Measurements from ENCODE around the gene GIPC2.

GIPC2 gene

GRCh38 chr1:78142736-78143135 is 97.0 kb downstream of the GIPC2 start:
- H3K27ac ChIP-seq (ENCODE audit: poor library complexity, severe bottlenecking) = no peak overlapping the region
- ATAC-seq (ENCODE audit: low read depth) = no peak
- H3K4me1 ChIP-seq (ENCODE audit: insufficient read depth, poor library complexity, severe bottlenecking) = no peaks in the 10 kb centered on the region

GRCh38 chr1:78143152-78143551 is 97.4 kb downstream of the GIPC2 start:
- H3K27me3 ChIP-seq (ENCODE audit: insufficient read depth, poor library complexity, severe bottlenecking) = no peaks in the 10 kb centered on the region
- no peak overlapping the region for H3K4me3 ChIP-seq (ENCODE audit: severe bottlenecking)
- TF ChIP-seq, protein P1, sequence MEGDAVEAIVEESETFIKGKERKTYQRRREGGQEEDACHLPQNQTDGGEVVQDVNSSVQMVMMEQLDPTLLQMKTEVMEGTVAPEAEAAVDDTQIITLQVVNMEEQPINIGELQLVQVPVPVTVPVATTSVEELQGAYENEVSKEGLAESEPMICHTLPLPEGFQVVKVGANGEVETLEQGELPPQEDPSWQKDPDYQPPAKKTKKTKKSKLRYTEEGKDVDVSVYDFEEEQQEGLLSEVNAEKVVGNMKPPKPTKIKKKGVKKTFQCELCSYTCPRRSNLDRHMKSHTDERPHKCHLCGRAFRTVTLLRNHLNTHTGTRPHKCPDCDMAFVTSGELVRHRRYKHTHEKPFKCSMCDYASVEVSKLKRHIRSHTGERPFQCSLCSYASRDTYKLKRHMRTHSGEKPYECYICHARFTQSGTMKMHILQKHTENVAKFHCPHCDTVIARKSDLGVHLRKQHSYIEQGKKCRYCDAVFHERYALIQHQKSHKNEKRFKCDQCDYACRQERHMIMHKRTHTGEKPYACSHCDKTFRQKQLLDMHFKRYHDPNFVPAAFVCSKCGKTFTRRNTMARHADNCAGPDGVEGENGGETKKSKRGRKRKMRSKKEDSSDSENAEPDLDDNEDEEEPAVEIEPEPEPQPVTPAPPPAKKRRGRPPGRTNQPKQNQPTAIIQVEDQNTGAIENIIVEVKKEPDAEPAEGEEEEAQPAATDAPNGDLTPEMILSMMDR (IDR thresholded peaks at IDR 0.05; ENCODE audit: poor library complexity, severe bottlenecking) = no peak
- ATAC-seq (ENCODE audit: low read depth) (no peak), DNase-seq (ENCODE audit: low spot score) (no peak)
- H3K4me1 ChIP-seq (ENCODE audit: insufficient read depth, poor library complexity, severe bottlenecking) = no peaks in the 10 kb centered on the region
- no peaks in the 10 kb centered on the region for H3K36me3 ChIP-seq (ENCODE audit: low read depth)
- H3K9me3 ChIP-seq (ENCODE audit: severe bottlenecking) = no peaks in the 10 kb centered on the region
- H3K27ac ChIP-seq (ENCODE audit: poor library complexity, severe bottlenecking) = no peak overlapping the region

More at GRCh38 chr1:78142736-78143135, 97.0 kb downstream of the GIPC2 start:
- no peaks in the 10 kb centered on the region for H3K36me3 ChIP-seq (ENCODE audit: low read depth)
- no peaks in the 10 kb centered on the region for H3K27me3 ChIP-seq (ENCODE audit: insufficient read depth, poor library complexity, severe bottlenecking)
- no peak for DNase-seq (ENCODE audit: low spot score)
- no peak overlapping the region for H3K4me3 ChIP-seq (ENCODE audit: severe bottlenecking)
- TF ChIP-seq, protein P1 (IDR thresholded peaks at IDR 0.05; ENCODE audit: poor library complexity, severe bottlenecking) = no peak
- H3K9me3 ChIP-seq (ENCODE audit: severe bottlenecking) = no peaks in the 10 kb centered on the region

- TF ChIP-seq, protein P1 (IDR thresholded peaks at IDR 0.05; ENCODE audit: poor library complexity, severe bottlenecking) = no peak
- Histone ChIP-seq H3K36me3 (ENCODE audit: low read depth) (no peaks in the 10 kb centered on the region), H3K4me3 (ENCODE audit: severe bottlenecking) (no peak overlapping the region), H3K9me3 (ENCODE audit: severe bottlenecking) (no peaks in the 10 kb centered on the region), H3K27me3 (ENCODE audit: insufficient read depth, poor library complexity, severe bottlenecking) (no peaks in the 10 kb centered on the region), H3K4me1 (ENCODE audit: insufficient read depth, poor library complexity, severe bottlenecking) (no peaks in the 10 kb centered on the region), H3K27ac (ENCODE audit: poor library complexity, severe bottlenecking) (no peak overlapping the region)
- no peak for ATAC-seq (ENCODE audit: low read depth)
- no peak for DNase-seq (ENCODE audit: low spot score)
These were observed 97.9 kb downstream of the GIPC2 start for GRCh38 chr1:78143673-78144072.

- Histone ChIP-seq H3K27ac (ENCODE audit: poor library complexity, severe bottlenecking) (no peak overlapping the region), H3K9me3 (ENCODE audit: severe bottlenecking) (no peaks in the 10 kb centered on the region), H3K4me1 (ENCODE audit: insufficient read depth, poor library complexity, severe bottlenecking) (no peaks in the 10 kb centered on the region), H3K36me3 (ENCODE audit: low read depth) (no peaks in the 10 kb centered on the region), H3K4me3 (ENCODE audit: severe bottlenecking) (no peak overlapping the region), H3K27me3 (ENCODE audit: insufficient read depth, poor library complexity, severe bottlenecking) (no peaks in the 10 kb centered on the region)
- ATAC-seq (ENCODE audit: low read depth) = peak; percentile 70
- TF ChIP-seq, protein P1 (IDR thresholded peaks at IDR 0.05; ENCODE audit: poor library complexity, severe bottlenecking) = peak; percentile 98
- DNase-seq (ENCODE audit: low spot score) = no peak
These were observed 99.4 kb downstream of the GIPC2 start for GRCh38 chr1:78145105-78145580.

DNA sequence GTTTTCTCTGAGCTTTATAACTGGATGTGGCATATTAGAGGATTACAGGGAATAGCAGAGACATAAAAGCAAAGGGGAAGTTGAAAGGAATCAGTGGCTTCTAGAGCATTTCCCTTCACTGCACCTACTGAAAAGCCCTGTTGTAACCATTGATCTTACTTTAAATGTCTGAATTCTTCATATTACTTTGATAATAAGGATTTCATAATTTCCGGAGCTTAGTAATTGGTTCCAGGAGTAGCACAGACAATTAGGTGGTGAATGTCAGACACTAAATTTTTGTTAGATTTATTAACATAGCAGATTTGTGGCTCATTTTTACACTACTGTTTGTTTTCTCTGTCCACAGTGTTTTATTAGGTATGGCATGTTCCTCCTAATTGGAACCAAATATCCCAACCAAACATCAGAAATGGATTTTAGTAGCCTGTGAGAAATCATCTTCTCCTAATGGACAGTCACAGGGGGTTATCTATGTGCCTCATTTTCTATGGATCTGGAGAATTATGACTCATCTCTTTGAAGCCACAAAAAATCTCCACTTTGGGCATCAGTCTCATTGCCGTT is 100.5 kb downstream of the GIPC2 start:
- Histone ChIP-seq H3K9me3 (ENCODE audit: severe bottlenecking) (no peaks in the 10 kb centered on the region), H3K36me3 (ENCODE audit: low read depth) (no peaks in the 10 kb centered on the region), H3K27ac (ENCODE audit: poor library complexity, severe bottlenecking) (no peak overlapping the region), H3K4me3 (ENCODE audit: severe bottlenecking) (no peak overlapping the region), H3K27me3 (ENCODE audit: insufficient read depth, poor library complexity, severe bottlenecking) (no peaks in the 10 kb centered on the region), H3K4me1 (ENCODE audit: insufficient read depth, poor library complexity, severe bottlenecking) (no peaks in the 10 kb centered on the region)
- ATAC-seq (ENCODE audit: low read depth) (no peak), DNase-seq (ENCODE audit: low spot score) (no peak)
- TF ChIP-seq, protein P1 (IDR thresholded peaks at IDR 0.05; ENCODE audit: poor library complexity, severe bottlenecking) = no peak

All from RWPE2 (cell line).